SK-N-SH treated with all-trans-retinoic acid at 6 μM for 48 hours (cell line): ENCODE results near the gene SELENOI.

ENCODE experiments used
- CREB5 ChIP-seq: fragments of 250-450 bp; sonication (Bioruptor Pico); IDR thresholded peaks from 2 replicates; pipeline ENCODE4 v1.5.1; 2020; ENCODE audit warnings: low read depth, mild to moderate bottlenecking, moderate library complexity
- CSDC2 ChIP-seq: fragments of 250-450 bp; sonication (Bioruptor Pico); IDR thresholded peaks from 2 replicates; pipeline ENCODE4 v1.5.0; 2020; ENCODE audit warnings: mild to moderate bottlenecking, moderate library complexity
- GLIS3 ChIP-seq: fragments of 250-450 bp; sonication (Bioruptor Pico); IDR thresholded peaks from 2 replicates; pipeline ENCODE4 v1.5.0; 2020; ENCODE audit warnings: mild to moderate bottlenecking, moderate library complexity
- ISL1 ChIP-seq: fragments of 250-450 bp; sonication (Bioruptor Pico); IDR thresholded peaks from 2 replicates; pipeline ENCODE4 v2.1.2; 2022; ENCODE audit warnings: mild to moderate bottlenecking, moderate library complexity
- OSR1 ChIP-seq: fragments of 250-450 bp; sonication (Bioruptor Pico); IDR thresholded peaks from 2 replicates; pipeline ENCODE4 v1.8.0; 2022; ENCODE audit warnings: moderate library complexity, mild to moderate bottlenecking, inconsistent platforms
- POU6F1 ChIP-seq: fragments of 250-450 bp; sonication (Bioruptor Pico); IDR thresholded peaks from 2 replicates; pipeline ENCODE4 v1.8.0; 2021; ENCODE audit warnings: low read depth, mild to moderate bottlenecking, moderate library complexity, borderline replicate concordance
- PPARA ChIP-seq: fragments of 250-450 bp; sonication (Bioruptor Pico); IDR thresholded peaks from 2 replicates; pipeline ENCODE4 v1.5.0; 2020; ENCODE audit warnings: mild to moderate bottlenecking, borderline replicate concordance
- SNAI2 ChIP-seq: fragments of 250-450 bp; sonication (Bioruptor Pico); IDR thresholded peaks from 2 replicates; pipeline ENCODE4 v1.5.0; 2020; ENCODE audit warnings: mild to moderate bottlenecking, moderate library complexity
- TOX ChIP-seq: fragments of 250-450 bp; sonication (Bioruptor Pico); IDR thresholded peaks from 2 replicates; pipeline ENCODE4 v1.8.0; 2021; ENCODE audit warnings: mild to moderate bottlenecking, moderate library complexity, borderline replicate concordance
- ZFP3 ChIP-seq: fragments of 250-450 bp; sonication (Bioruptor Pico); IDR thresholded peaks from 2 replicates; pipeline ENCODE4 v1.5.0; 2020; ENCODE audit warnings: mild to moderate bottlenecking, moderate library complexity

- TF ChIP-seq SNAI2 (CRISPR knock-in tag) (no peak), CSDC2 (no peak), TOX (no peak), ISL1 (CRISPR knock-in tag) (no peak), ZFP3 (CRISPR knock-in tag) (0 out of 2 replicates have a peak, but pooled peaks have one; percentile 57), PPARA (CRISPR knock-in tag) (no peak), CREB5 (CRISPR knock-in tag) (no peak), OSR1 (no peak), GLIS3 (CRISPR knock-in tag) (no peak), POU6F1 (no peak)
Observed at GRCh38 chr2:26345283-26345544, 729 bp upstream of the SELENOI start.
